ENCODE measurements around the gene NLRX1. TPM values are rescaled to one million over a fixed set of nuclear protein-coding genes. Genes with fewer than 3 reads are reported as not detected.
"Not testable (repeated sequence)": the region's sequence is repeated elsewhere in the genome, so short reads cannot be mapped to it uniquely, and the experiment has no call there.

Gene NLRX1
- total RNA-seq, 1 experiment from 2014 or later, result 7.2 TPM

- CTCF ChIA-PET, result interaction anchor here (0.5 kb wide), 1 partner anchor 121 kb away, joined by 3 read pairs; no protein-coding TSS in a partner anchor
- Mint-ChIP-seq H3K9me3 (ENCODE audit: unreplicated experiment) (no peaks in the 10 kb centered on the region), H3K36me3 (ENCODE audit: insufficient read depth, unreplicated experiment) (peaks cover 12% of the 10 kb centered on the region), H3K27me3 (ENCODE audit: insufficient read depth, unreplicated experiment) (no peaks in the 10 kb centered on the region), H3K4me3 (ENCODE audit: unreplicated experiment) (no peak overlapping the region), H3K27ac (ENCODE audit: unreplicated experiment) (no peak overlapping the region), H3K4me1 (ENCODE audit: low read depth, unreplicated experiment) (peaks cover 5% of the 10 kb centered on the region)
- POLR2A ChIA-PET, result no interaction called here
- H3K9me3 ChIP-seq, result no peaks in the 10 kb centered on the region
- H3K4me3 ChIP-seq (ENCODE audit: low read depth, low read length), result no peak overlapping the region
- no peak for TF ChIP-seq CTCF (IDR thresholded peaks at IDR 0.05; ENCODE audit: insufficient read depth in 1 of 2, low read depth in 1 of 2, low read length in 1 of 2, severe bottlenecking in 1 of 2, unreplicated experiment in 1 of 2)
- H3K27me3 ChIP-seq (replicated peaks; ENCODE audit: control insufficient read depth, insufficient read depth, low read length), result no peaks in the 10 kb centered on the region
- intact Hi-C loops (cut with micrococcal nuclease; ENCODE audit: unreplicated experiment), result no loop called here
- DNase-seq, result no peak
- no peaks in the 10 kb centered on the region for H3K36me3 ChIP-seq (ENCODE audit: control insufficient read depth, insufficient read depth, low read length)
- no TSS peak for BruUV-seq (replicated peaks)
- no peaks in the 10 kb centered on the region for H3K4me1 ChIP-seq
Observed at GRCh38 chr11:119223856-119224255, 55.3 kb downstream of the NLRX1 start.

GRCh38 chr11:119228535-119229287 lies 60.2 kb downstream of the NLRX1 start:
- intact Hi-C loops (cut with micrococcal nuclease; ENCODE audit: unreplicated experiment); H3K4me1 Mint-ChIP-seq (ENCODE audit: low read depth, unreplicated experiment); H3K4me1 ChIP-seq; H3K27me3 ChIP-seq (replicated peaks; ENCODE audit: control insufficient read depth, insufficient read depth, low read length); POLR2A ChIA-PET; BruUV-seq (replicated peaks); H3K27me3 Mint-ChIP-seq (ENCODE audit: insufficient read depth, unreplicated experiment); H3K9me3 Mint-ChIP-seq (ENCODE audit: unreplicated experiment); H3K4me3 ChIP-seq (ENCODE audit: low read depth, low read length); DNase-seq; H3K27ac Mint-ChIP-seq (ENCODE audit: unreplicated experiment); H3K9me3 ChIP-seq; H3K36me3 ChIP-seq (ENCODE audit: control insufficient read depth, insufficient read depth, low read length); H3K4me3 Mint-ChIP-seq (ENCODE audit: unreplicated experiment): not testable (repeated sequence)
- CTCF ChIA-PET, result interaction anchor here (0.6 to 1.2 kb wide), 3 partner anchors 23 to 44 kb away, joined by 4 to 6 read pairs (median 5); partner anchors contain the start of genes CBL and NHERF4
- H3K36me3 Mint-ChIP-seq (ENCODE audit: insufficient read depth, unreplicated experiment), result peaks cover 19% of the 10 kb centered on the region

- H3K36me3 Mint-ChIP-seq (ENCODE audit: insufficient read depth, unreplicated experiment), result peaks cover 20% of the 10 kb centered on the region
- BruUV-seq (replicated peaks), result no TSS peak
- ChIA-PET CTCF (interaction anchor here (1.0 to 1.2 kb wide), 2 partner anchors 23 to 44 kb away, joined by 4 to 5 read pairs; partner anchors contain the start of genes CBL and NHERF4), POLR2A (no interaction called here)
- H3K9me3 Mint-ChIP-seq (ENCODE audit: unreplicated experiment), result no peaks in the 10 kb centered on the region
- DNase-seq, result no peak
- Histone ChIP-seq H3K4me3 (ENCODE audit: low read depth, low read length) (no peak overlapping the region), H3K36me3 (ENCODE audit: control insufficient read depth, insufficient read depth, low read length) (no peaks in the 10 kb centered on the region), H3K9me3 (no peaks in the 10 kb centered on the region), H3K27me3 (replicated peaks; ENCODE audit: control insufficient read depth, insufficient read depth, low read length) (no peaks in the 10 kb centered on the region), H3K4me1 (no peaks in the 10 kb centered on the region)
- no peak overlapping the region for H3K4me3 Mint-ChIP-seq (ENCODE audit: unreplicated experiment)
- peaks cover 9% of the 10 kb centered on the region for H3K4me1 Mint-ChIP-seq (ENCODE audit: low read depth, unreplicated experiment)
- no peak overlapping the region for H3K27ac Mint-ChIP-seq (ENCODE audit: unreplicated experiment)
- no peaks in the 10 kb centered on the region for H3K27me3 Mint-ChIP-seq (ENCODE audit: insufficient read depth, unreplicated experiment)
- no peak for TF ChIP-seq CTCF (IDR thresholded peaks at IDR 0.05; ENCODE audit: insufficient read depth in 1 of 2, low read depth in 1 of 2, low read length in 1 of 2, severe bottlenecking in 1 of 2, unreplicated experiment in 1 of 2)
- intact Hi-C loops (cut with micrococcal nuclease; ENCODE audit: unreplicated experiment), result no loop called here
Observed at GRCh38 chr11:119229288-119229672, 60.8 kb downstream of the NLRX1 start.

Data from Caco-2 (cell line).